H9 (cell line): ENCODE results near the gene ORAI2. TPM values are rescaled to one million over a fixed set of nuclear protein-coding genes. Genes with fewer than 3 reads are reported as not detected.

Experiments
- DNase-seq: peaks from one replicate; pipeline ENCODE4 v3.0.0-alpha.2; 2017
- H2AFZ ChIP-seq: one replicate; pipeline ENCODE4 v1.6.1; 2013; ENCODE audit warnings: mild to moderate bottlenecking, low read length, control low read depth, moderate library complexity
- H2AK5ac ChIP-seq: 2 replicates; pipeline ENCODE4 v1.6.1; 2013; ENCODE audit warnings: low read length, control low read depth, mixed read lengths; ENCODE audit not compliant: insufficient read length
- H2BK120ac ChIP-seq: one replicate; pipeline ENCODE4 v1.6.1; 2013; ENCODE audit warnings: low read depth, mild to moderate bottlenecking, low read length, control low read depth, inconsistent platforms; ENCODE audit not compliant: poor library complexity, severe bottlenecking
- H2BK12ac ChIP-seq: 2 replicates; pipeline ENCODE4 v1.6.1; 2013; ENCODE audit warnings: low read length, control low read depth, mixed read lengths, low read depth; ENCODE audit not compliant: insufficient read length
- H2BK15ac ChIP-seq: 2 replicates; pipeline ENCODE4 v1.6.1; 2013; ENCODE audit warnings: low read depth, low read length, control low read depth
- H2BK20ac ChIP-seq: one replicate; pipeline ENCODE4 v1.6.1; 2013; ENCODE audit warnings: low read depth, mild to moderate bottlenecking, low read length, control low read depth, inconsistent platforms; ENCODE audit not compliant: poor library complexity, severe bottlenecking
- H2BK5ac ChIP-seq: 2 replicates; pipeline ENCODE4 v1.6.1; 2013; ENCODE audit warnings: low read length, control low read depth, mixed read lengths; ENCODE audit not compliant: insufficient read length
- H3K14ac ChIP-seq: 2 replicates; pipeline ENCODE4 v1.6.1; 2013; ENCODE audit warnings: low read length, control low read depth; ENCODE audit not compliant: insufficient read depth
- H3K18ac ChIP-seq: 2 replicates; pipeline ENCODE4 v1.6.1; 2013; ENCODE audit warnings: low read depth, mild to moderate bottlenecking, mixed read lengths, low read length, control low read depth; ENCODE audit not compliant: insufficient read length
- H3K23ac ChIP-seq: 2 replicates; pipeline ENCODE4 v1.6.1; 2013; ENCODE audit warnings: low read length, control low read depth, mixed read lengths, low read depth; ENCODE audit not compliant: insufficient read length
- H3K23me2 ChIP-seq: 2 replicates; pipeline ENCODE4 v1.6.1; 2013; ENCODE audit warnings: low read depth, mild to moderate bottlenecking, mixed read lengths, low read length, control low read depth; ENCODE audit not compliant: insufficient read length, poor library complexity, severe bottlenecking
- H3K27ac ChIP-seq: 2 replicates; pipeline ENCODE4 v1.5.1; 2013; ENCODE audit warnings: low read length, control low read depth, mixed read lengths, low read depth; ENCODE audit not compliant: insufficient read length
- H3K27me3 ChIP-seq: 2 replicates; pipeline ENCODE4 v1.6.1; 2013; ENCODE audit warnings: low read length, control low read depth, inconsistent platforms; ENCODE audit not compliant: insufficient read depth
- H3K4ac ChIP-seq: 2 replicates; pipeline ENCODE4 v1.6.1; 2013; ENCODE audit warnings: low read depth, mild to moderate bottlenecking, control low read depth, inconsistent platforms, low read length, moderate library complexity
- H3K4me1 ChIP-seq: 2 replicates; pipeline ENCODE4 v1.6.1; 2013; ENCODE audit warnings: low read length, control low read depth, inconsistent platforms; ENCODE audit not compliant: insufficient read depth
- H3K4me2 ChIP-seq: 2 replicates; pipeline ENCODE4 v1.6.1; 2013; ENCODE audit warnings: low read length, control low read depth, mixed read lengths; ENCODE audit not compliant: insufficient read length, insufficient read depth
- H3K56ac ChIP-seq: 2 replicates; pipeline ENCODE4 v1.6.1; 2013; ENCODE audit warnings: low read depth, mild to moderate bottlenecking, mixed read lengths, low read length, control low read depth; ENCODE audit not compliant: insufficient read length
- H3K79me1 ChIP-seq: 2 replicates; pipeline ENCODE4 v1.6.1; 2013; ENCODE audit warnings: low read depth, mild to moderate bottlenecking, moderate library complexity, low read length, control low read depth, inconsistent platforms; ENCODE audit not compliant: insufficient read depth, poor library complexity, severe bottlenecking
- H3K79me2 ChIP-seq: 2 replicates; pipeline ENCODE4 v1.6.1; 2013; ENCODE audit warnings: low read length, control low read depth, inconsistent platforms; ENCODE audit not compliant: insufficient read depth
- H3K9ac ChIP-seq: 2 replicates; pipeline ENCODE4 v1.6.1; 2013; ENCODE audit warnings: low read length, control low read depth, mixed read lengths; ENCODE audit not compliant: insufficient read length; ENCODE audit errors: extremely low read depth
- H3K9me3 ChIP-seq: one replicate; pipeline ENCODE4 v1.6.1; 2013; ENCODE audit warnings: low read depth, low read length, inconsistent platforms; ENCODE audit not compliant: control insufficient read depth
- H3T11ph ChIP-seq: one replicate; pipeline ENCODE4 v1.6.1; 2013; ENCODE audit warnings: mild to moderate bottlenecking, low read length, control low read depth, inconsistent platforms
- H4K20me1 ChIP-seq: one replicate; pipeline ENCODE4 v1.6.1; 2013; ENCODE audit not compliant: control insufficient read depth, insufficient read length, insufficient read depth
- H4K5ac ChIP-seq: 2 replicates; pipeline ENCODE4 v1.6.1; 2013; ENCODE audit warnings: low read depth, mild to moderate bottlenecking, mixed read lengths, low read length, control low read depth; ENCODE audit not compliant: insufficient read length
- H4K8ac ChIP-seq: replicated peaks from 2 replicates; pipeline ENCODE4 v1.6.1; 2013; ENCODE audit warnings: low read length, control low read depth, mixed read lengths, low read depth; ENCODE audit not compliant: insufficient read length
- H4K91ac ChIP-seq: 2 replicates; pipeline ENCODE4 v1.6.1; 2013; ENCODE audit warnings: low read depth, mild to moderate bottlenecking, moderate library complexity, mixed read lengths, low read length, control low read depth; ENCODE audit not compliant: insufficient read length
- H3K27ac Mint-ChIP-seq, 3 experiments: 2 replicates in 2 of 3; 3 replicates in 1 of 3; pipeline ENCODE4 v1.8.0; 2020 to 2021; ENCODE audit warnings: mixed read lengths in 3 of 3, mild to moderate bottlenecking in 1 of 3, moderate library complexity in 1 of 3
- H3K27me3 Mint-ChIP-seq: 2 replicates; pipeline ENCODE4 v1.8.0; 2021; ENCODE audit warnings: low read depth, mild to moderate bottlenecking, moderate library complexity, mixed read lengths
- H3K36me3 Mint-ChIP-seq, 3 experiments: 2 replicates in 2 of 3; 3 replicates in 1 of 3; pipeline ENCODE4 v1.8.0; 2020 to 2021; ENCODE audit warnings: low read depth in 3 of 3, mixed read lengths in 3 of 3; ENCODE audit not compliant: insufficient read depth in 1 of 3
- H3K4me1 Mint-ChIP-seq, 2 experiments: 2 replicates each; pipeline ENCODE4 v1.8.0; 2020; ENCODE audit warnings: mixed read lengths in 2 of 2
- H3K4me3 Mint-ChIP-seq, 2 experiments: 2 replicates in 1 of 2; 3 replicates in 1 of 2; pipeline ENCODE4 v1.8.0; 2020 to 2021; ENCODE audit warnings: mild to moderate bottlenecking in 2 of 2, mixed read lengths in 2 of 2, moderate library complexity in 1 of 2
- H3K9me3 Mint-ChIP-seq, 2 experiments: 2 replicates in 1 of 2; 3 replicates in 1 of 2; pipeline ENCODE4 v1.8.0; 2020; ENCODE audit warnings: mild to moderate bottlenecking in 2 of 2, mixed read lengths in 2 of 2, moderate library complexity in 1 of 2
- CTCF ChIP-seq: fragments of 200-600 bp; sonication (generic); conservative IDR thresholded peaks from 3 replicates; pipeline ENCODE4 v1.8.0; 2021; ENCODE audit warnings: antibody characterized with exemption, mild to moderate bottlenecking
- WGBS: extraction: QIAGEN DNeasy Blood & Tissue Kit; methylation state at CpG from one replicate; pipeline ENCODE4 v1.1.7; 2013; ENCODE audit warnings: missing lambda C conversion rate, low lambda C conversion rate, mixed read lengths; ENCODE audit not compliant: insufficient read length; ENCODE audit errors: extremely low coverage; 5-methylcytosine and 5-hydroxymethylcytosine counted together
- total RNA-seq: library from RNA; stranded (reverse); gene quantifications from 2 replicates; pipeline ENCODE4 v1.2.1, GENCODE V29; 2021

The ORAI2 gene
- total RNA-seq, 1 experiment from 2014 or later, result 26.6 TPM

DNA sequence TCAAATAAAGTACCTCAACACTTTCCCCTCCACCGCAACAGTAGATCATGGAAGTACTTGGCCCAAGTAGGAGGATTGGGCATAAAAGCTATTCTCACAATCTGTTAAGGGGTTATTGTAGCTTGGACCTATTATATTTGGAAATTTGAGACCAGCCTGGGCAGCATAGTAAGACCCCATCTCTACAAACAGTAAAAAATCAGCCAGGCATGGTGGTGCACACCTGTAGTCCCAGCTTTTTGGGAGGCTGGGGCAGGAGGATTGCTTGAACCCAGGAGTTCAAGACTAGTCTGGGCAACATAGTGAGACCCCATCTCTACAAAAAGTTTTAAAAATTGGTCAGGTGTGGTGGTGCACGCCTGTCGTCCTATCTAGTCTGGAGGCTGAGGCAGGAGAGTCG is 24.0 kb upstream of the ORAI2 start:
- no peak overlapping the region for H2BK12ac ChIP-seq
- Mint-ChIP-seq H3K27ac (no peak overlapping the region), H3K9me3 (peaks cover 7 to 13% of the 10 kb centered on the region in 2 experiments), H3K4me1 (no peaks in the 10 kb centered on the region), H3K27me3 (no peaks in the 10 kb centered on the region), H3K4me3 (no peak overlapping the region), H3K36me3 (peaks cover 54 to 90% (median 85%) of the 10 kb centered on the region in 3 experiments)
- H3K27me3 ChIP-seq, result no peaks in the 10 kb centered on the region
- no peak overlapping the region for H3K56ac ChIP-seq
- no peak overlapping the region for H3K4me2 ChIP-seq
- H4K20me1 ChIP-seq, result no peaks in the 10 kb centered on the region
- H4K5ac ChIP-seq, result no peak overlapping the region
- H3K79me1 ChIP-seq, result peaks cover 3% of the 10 kb centered on the region
- no peak overlapping the region for H3T11ph ChIP-seq
- no peak overlapping the region for H3K27ac ChIP-seq
- no peak overlapping the region for H3K9ac ChIP-seq
- no peaks in the 10 kb centered on the region for H3K4me1 ChIP-seq
- no peak for TF ChIP-seq CTCF
- H3K23me2 ChIP-seq, result no peaks in the 10 kb centered on the region
- H2BK120ac ChIP-seq, result no peak overlapping the region
- no peak overlapping the region for H2BK20ac ChIP-seq
- no peak overlapping the region for H2BK15ac ChIP-seq
- no peak overlapping the region for H3K18ac ChIP-seq
- no peak overlapping the region for H4K91ac ChIP-seq
- WGBS, result no CpG with 5 or more reads among the region's 4 CpGs
- H2AFZ ChIP-seq, result no peak overlapping the region
- H3K14ac ChIP-seq, result no peak overlapping the region
- H3K23ac ChIP-seq, result no peak overlapping the region
- H3K79me2 ChIP-seq, result no peaks in the 10 kb centered on the region
- no peak overlapping the region for H3K4ac ChIP-seq
- H2AK5ac ChIP-seq, result no peak overlapping the region
- DNase-seq, result no peak
- no peak overlapping the region for H2BK5ac ChIP-seq
- no peak overlapping the region for H4K8ac ChIP-seq
- no peaks in the 10 kb centered on the region for H3K9me3 ChIP-seq
